Cerebellar nuclear complex (tissue), 1 donor: ENCODE data around the gene CCND2.
A peak's percentile ranks its signal among the peaks of the same experiment; 100 is the strongest.

Source experiments
- DNase-seq, 2 experiments: peaks; one replicate each; lab custom pipeline; 2025; lab: John Stamatoyannopoulos, UW

Gene CCND2

GRCh38 chr12:4276524-4277204, 3.1 kb downstream of the CCND2 start:
- DNase-seq = peak in 1 of 2 experiments; percentile 50

- no peak for DNase-seq
These were observed 3.6 kb downstream of the CCND2 start for GRCh38 chr12:4277205-4277543.

GRCh38 chr12:4277857-4278256, 4.3 kb downstream of the CCND2 start:
- no peak for DNase-seq

- DNase-seq = no peak
These were observed 5.0 kb downstream of the CCND2 start for GRCh38 chr12:4278329-4279197.

GRCh38 chr12:4279198-4279690, 5.7 kb downstream of the CCND2 start:
- DNase-seq = no peak

GRCh38 chr12:4280351-4281163, 7.0 kb downstream of the CCND2 start:
- no peak for DNase-seq

GRCh38 chr12:4281173-4281654, 7.7 kb downstream of the CCND2 start:
- no peak for DNase-seq

GRCh38 chr12:4282103-4282891, 8.7 kb downstream of the CCND2 start:
- DNase-seq = no peak

GRCh38 chr12:4282892-4283511, 9.4 kb downstream of the CCND2 start:
- no peak for DNase-seq

GRCh38 chr12:4283512-4284255, 10.1 kb downstream of the CCND2 start:
- DNase-seq = no peak

- DNase-seq = no peak
These were observed 10.7 kb downstream of the CCND2 start for GRCh38 chr12:4284306-4284705.

- DNase-seq = no peak
These were observed 11.5 kb downstream of the CCND2 start for GRCh38 chr12:4285070-4285469.

- no peak for DNase-seq
These were observed 12.7 kb downstream of the CCND2 start for GRCh38 chr12:4286228-4286627.

GRCh38 chr12:4286771-4287317, 13.3 kb downstream of the CCND2 start:
- no peak for DNase-seq

GRCh38 chr12:4287325-4288211, 14.0 kb downstream of the CCND2 start:
- no peak for DNase-seq

GRCh38 chr12:4288296-4289131, 15.0 kb downstream of the CCND2 start:
- no peak for DNase-seq

GRCh38 chr12:4289231-4289878, 15.8 kb downstream of the CCND2 start:
- DNase-seq = no peak
